Neutrophil (primary cell): Measurements from ENCODE around the gene S100A5.
A peak's percentile ranks its signal among the peaks of the same experiment; 100 is the strongest.

Experiments
- H3K27ac ChIP-seq: fragments of 200-600 bp; sonication (generic); 2 replicates; pipeline ENCODE4 v1.5.1; 2016; ENCODE audit warnings: mild to moderate bottlenecking, moderate library complexity
- H3K27me3 ChIP-seq: fragments of 200-600 bp; sonication (generic); 2 replicates; pipeline ENCODE4 v1.6.0; 2016; ENCODE audit warnings: mild to moderate bottlenecking
- H3K36me3 ChIP-seq: fragments of 200-600 bp; sonication (generic); 2 replicates; pipeline ENCODE4 v1.5.1; 2017
- H3K4me1 ChIP-seq, 2 experiments: fragments of 200-600 bp in 1 of 2; sonication (generic) in 1 of 2; 1 replicate in 1 of 2; 2 replicates in 1 of 2; pipeline versions ENCODE4 v1.5.1 to v1.6.1; 2013 to 2016; ENCODE audit warnings: low read depth in 1 of 2, low read length in 1 of 2, mild to moderate bottlenecking in 1 of 2, moderate library complexity in 1 of 2; ENCODE audit not compliant: control insufficient read depth in 1 of 2, insufficient read depth in 1 of 2
- H3K4me3 ChIP-seq, 2 experiments: fragments of 200-600 bp in 1 of 2; sonication (generic) in 1 of 2; 1 replicate in 1 of 2; 2 replicates in 1 of 2; pipeline ENCODE4 v1.5.1; 2013 to 2016; ENCODE audit warnings: low read depth in 1 of 2, low read length in 1 of 2, mild to moderate bottlenecking in 1 of 2, moderate library complexity in 1 of 2
- H3K9me3 ChIP-seq: fragments of 200-600 bp; sonication (generic); 2 replicates; pipeline ENCODE4 v1.5.1; 2016
- TF ChIP-seq, protein P1 (sequence below): fragments of 200-600 bp; sonication (generic); IDR thresholded peaks from 2 replicates; pipeline ENCODE4 v1.5.1; 2016; ENCODE audit warnings: antibody characterized with exemption

The S100A5 gene

DNA sequence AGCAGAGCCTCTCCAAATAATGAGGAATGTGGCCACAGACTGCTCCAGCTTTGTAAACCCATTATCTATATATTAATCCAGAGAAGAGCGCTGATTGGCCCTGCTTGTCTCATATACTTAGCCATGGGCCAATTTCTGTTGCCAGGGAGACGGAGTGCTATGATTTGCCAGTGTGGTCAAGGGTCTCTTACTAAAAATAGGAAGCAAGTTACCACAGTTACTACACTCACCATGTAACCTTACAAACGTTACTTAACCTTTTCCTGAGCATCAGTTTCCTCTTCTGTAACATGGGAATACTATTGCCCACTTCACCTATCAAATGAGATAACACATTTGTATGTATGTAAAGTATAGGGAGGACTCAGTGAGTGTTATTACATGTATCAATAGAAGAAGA is 32.6 kb upstream of the S100A5 start:
- peaks cover 41% of the 10 kb centered on the region in 2 experiments for H3K4me1 ChIP-seq
- TF ChIP-seq, protein P1, sequence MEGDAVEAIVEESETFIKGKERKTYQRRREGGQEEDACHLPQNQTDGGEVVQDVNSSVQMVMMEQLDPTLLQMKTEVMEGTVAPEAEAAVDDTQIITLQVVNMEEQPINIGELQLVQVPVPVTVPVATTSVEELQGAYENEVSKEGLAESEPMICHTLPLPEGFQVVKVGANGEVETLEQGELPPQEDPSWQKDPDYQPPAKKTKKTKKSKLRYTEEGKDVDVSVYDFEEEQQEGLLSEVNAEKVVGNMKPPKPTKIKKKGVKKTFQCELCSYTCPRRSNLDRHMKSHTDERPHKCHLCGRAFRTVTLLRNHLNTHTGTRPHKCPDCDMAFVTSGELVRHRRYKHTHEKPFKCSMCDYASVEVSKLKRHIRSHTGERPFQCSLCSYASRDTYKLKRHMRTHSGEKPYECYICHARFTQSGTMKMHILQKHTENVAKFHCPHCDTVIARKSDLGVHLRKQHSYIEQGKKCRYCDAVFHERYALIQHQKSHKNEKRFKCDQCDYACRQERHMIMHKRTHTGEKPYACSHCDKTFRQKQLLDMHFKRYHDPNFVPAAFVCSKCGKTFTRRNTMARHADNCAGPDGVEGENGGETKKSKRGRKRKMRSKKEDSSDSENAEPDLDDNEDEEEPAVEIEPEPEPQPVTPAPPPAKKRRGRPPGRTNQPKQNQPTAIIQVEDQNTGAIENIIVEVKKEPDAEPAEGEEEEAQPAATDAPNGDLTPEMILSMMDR, result no peak
- H3K36me3 ChIP-seq, result no peaks in the 10 kb centered on the region
- H3K9me3 ChIP-seq, result no peaks in the 10 kb centered on the region
- peak overlapping the region in 1 of 2 experiments; percentile 26 for H3K4me3 ChIP-seq
- peaks cover 11% of the 10 kb centered on the region for H3K27me3 ChIP-seq
- H3K27ac ChIP-seq, result peak overlapping the region; percentile 74

DNA sequence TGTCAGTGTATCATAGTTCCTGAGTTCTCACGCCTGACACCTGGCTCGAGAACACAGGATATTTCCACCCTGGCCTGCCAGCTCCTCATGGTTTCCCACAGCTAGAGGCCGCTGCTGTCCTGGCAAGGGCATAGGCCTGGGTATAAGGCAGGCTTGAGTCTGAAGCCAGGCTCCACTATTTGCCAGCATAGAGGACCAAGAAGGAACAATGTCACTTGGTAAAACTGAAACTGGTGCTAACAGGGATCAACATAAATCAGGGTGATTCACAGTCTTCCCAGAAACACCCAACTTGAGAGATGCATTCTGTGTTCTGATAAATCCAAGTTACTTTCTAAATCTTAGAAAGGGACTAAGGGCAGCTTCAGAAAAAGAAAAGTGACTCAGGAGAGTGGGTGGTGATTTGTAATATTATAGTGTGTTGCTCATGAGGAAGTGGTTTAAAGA is 31.9 kb upstream of the S100A5 start:
- no peak overlapping the region for H3K4me3 ChIP-seq
- H3K4me1 ChIP-seq, result peaks cover 49% of the 10 kb centered on the region in 2 experiments

DNA sequence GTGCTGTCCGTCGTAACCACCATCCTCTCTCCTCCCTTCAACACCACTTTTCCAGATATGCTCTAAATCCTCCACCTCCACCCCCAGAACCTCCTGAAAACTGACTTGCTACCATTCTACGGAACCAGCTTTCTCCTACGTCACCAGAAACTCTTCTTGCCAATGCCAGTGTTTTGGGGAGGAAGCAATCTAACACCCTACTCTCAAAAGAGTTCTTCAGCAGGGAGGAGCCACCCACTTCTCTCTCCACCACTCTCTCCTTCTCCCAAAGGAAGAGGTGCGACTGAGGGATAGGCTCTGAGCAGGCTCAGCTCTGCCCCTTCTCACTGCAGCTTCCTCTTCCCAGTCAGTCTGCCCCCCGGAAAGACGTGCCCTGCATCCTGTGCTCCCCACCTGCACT is 31.0 kb upstream of the S100A5 start:
- Histone ChIP-seq H3K4me3 (no peak overlapping the region), H3K4me1 (peaks cover 51 to 53% of the 10 kb centered on the region in 2 experiments), H3K9me3 (no peaks in the 10 kb centered on the region), H3K36me3 (no peaks in the 10 kb centered on the region), H3K27ac (peak overlapping the region; percentile 74), H3K27me3 (no peaks in the 10 kb centered on the region)
- TF ChIP-seq, protein P1, result no peak

More for the DNA sequence above, 31.9 kb upstream of the S100A5 start:
- Histone ChIP-seq H3K9me3 (no peaks in the 10 kb centered on the region), H3K27ac (peak overlapping the region; percentile 74), H3K27me3 (peaks cover 3% of the 10 kb centered on the region), H3K36me3 (no peaks in the 10 kb centered on the region)
- TF ChIP-seq, protein P1, result peak; percentile 28

DNA sequence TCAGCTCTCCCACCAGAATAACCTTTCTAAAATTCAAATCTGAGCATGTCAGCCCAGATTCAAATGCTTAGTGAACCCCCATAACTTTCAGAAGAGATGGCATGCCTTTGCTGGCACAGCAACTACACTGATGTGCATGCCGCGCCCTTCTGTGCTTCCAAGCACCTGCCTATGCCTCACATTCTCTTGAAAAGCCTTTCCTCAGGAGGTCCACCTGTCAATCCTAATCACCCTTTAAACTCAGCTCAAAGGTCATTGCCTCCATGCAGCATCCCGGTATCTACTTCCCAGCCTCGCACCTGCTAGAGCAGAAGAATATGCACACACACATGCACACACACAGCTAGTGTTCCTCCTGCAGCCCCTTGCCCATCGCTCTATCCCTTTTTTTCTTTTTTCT is 30.1 kb upstream of the S100A5 start:
- Histone ChIP-seq H3K27ac (no peak overlapping the region), H3K36me3 (no peaks in the 10 kb centered on the region), H3K4me1 (peaks cover 59 to 62% of the 10 kb centered on the region in 2 experiments), H3K4me3 (no peak overlapping the region), H3K9me3 (no peaks in the 10 kb centered on the region), H3K27me3 (no peaks in the 10 kb centered on the region)
- TF ChIP-seq, protein P1, result no peak

DNA sequence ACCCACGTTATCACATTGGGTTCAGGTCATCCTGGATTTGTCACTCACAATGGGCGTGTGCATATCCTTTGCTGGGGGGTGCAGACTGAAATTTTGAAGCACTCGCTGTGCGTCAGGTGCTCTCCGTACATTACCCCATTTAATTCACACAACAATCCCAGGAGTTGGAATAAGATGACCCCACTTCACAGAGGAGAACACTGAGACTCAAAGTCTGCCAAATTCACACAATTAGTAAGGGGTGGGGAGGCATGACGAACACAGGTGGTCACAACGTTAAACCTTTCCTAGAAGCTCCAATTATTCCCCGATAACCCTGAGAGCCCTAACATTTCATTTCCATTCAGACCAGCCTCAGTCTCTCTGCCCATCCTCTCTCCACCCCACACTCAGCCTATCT is 28.7 kb upstream of the S100A5 start:
- TF ChIP-seq, protein P1, result no peak
- no peak overlapping the region for H3K27ac ChIP-seq
- no peaks in the 10 kb centered on the region for H3K27me3 ChIP-seq
- no peak overlapping the region for H3K4me3 ChIP-seq
- no peaks in the 10 kb centered on the region for H3K9me3 ChIP-seq
- peaks cover 67 to 69% of the 10 kb centered on the region in 2 experiments for H3K4me1 ChIP-seq
- H3K36me3 ChIP-seq, result no peaks in the 10 kb centered on the region
